Fibroblast of pulmonary artery (primary cell): ENCODE data around the gene MT1G.

Experiments used
- DNase-seq: peaks from one replicate; pipeline ENCODE4 v3.0.0-alpha.2; 2010; ENCODE audit warnings: low read depth
- H3K4me3 ChIP-seq: replicated peaks from 2 replicates; pipeline ENCODE4 v1.5.1; 2011; ENCODE audit warnings: low read depth, mild to moderate bottlenecking, control low read depth, low read length, moderate library complexity
- TF ChIP-seq, protein P1 (sequence below): IDR thresholded peaks from 2 replicates; pipeline ENCODE4 v1.5.1; 2011; ENCODE audit warnings: mild to moderate bottlenecking, control low read depth, low read length, inconsistent platforms; ENCODE audit errors: missing control alignments

Gene MT1G

DNA sequence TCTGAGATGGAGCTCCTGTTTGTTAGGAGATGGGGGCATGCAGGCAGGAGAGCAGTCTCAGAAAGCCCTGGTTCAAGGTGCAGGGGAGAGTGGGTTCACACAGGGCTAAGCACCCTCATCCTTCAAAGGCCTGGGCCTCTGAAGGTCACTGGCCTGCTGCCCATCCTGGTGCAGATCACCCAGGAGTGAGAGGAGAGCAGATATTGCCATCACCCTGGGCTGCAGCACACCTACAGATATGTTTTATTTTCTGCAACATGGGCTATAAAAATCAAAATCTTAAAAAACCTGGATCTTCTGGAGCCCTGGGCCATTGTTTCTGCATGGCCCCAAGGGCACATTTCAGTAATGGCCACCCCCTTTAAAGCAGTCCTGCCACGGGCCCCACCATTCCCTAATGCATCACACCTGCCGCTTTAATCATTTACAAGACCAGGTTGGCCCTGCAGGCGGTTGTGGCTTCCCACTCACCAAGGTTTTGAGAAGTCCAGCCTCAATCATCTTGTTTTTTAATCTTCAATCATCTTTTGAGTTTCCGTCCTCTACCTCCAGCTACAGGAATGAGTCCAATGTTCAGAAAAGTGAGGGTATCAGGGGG is 41.7 kb upstream of the MT1G start:
- no peak overlapping the region for H3K4me3 ChIP-seq
- TF ChIP-seq, protein P1, sequence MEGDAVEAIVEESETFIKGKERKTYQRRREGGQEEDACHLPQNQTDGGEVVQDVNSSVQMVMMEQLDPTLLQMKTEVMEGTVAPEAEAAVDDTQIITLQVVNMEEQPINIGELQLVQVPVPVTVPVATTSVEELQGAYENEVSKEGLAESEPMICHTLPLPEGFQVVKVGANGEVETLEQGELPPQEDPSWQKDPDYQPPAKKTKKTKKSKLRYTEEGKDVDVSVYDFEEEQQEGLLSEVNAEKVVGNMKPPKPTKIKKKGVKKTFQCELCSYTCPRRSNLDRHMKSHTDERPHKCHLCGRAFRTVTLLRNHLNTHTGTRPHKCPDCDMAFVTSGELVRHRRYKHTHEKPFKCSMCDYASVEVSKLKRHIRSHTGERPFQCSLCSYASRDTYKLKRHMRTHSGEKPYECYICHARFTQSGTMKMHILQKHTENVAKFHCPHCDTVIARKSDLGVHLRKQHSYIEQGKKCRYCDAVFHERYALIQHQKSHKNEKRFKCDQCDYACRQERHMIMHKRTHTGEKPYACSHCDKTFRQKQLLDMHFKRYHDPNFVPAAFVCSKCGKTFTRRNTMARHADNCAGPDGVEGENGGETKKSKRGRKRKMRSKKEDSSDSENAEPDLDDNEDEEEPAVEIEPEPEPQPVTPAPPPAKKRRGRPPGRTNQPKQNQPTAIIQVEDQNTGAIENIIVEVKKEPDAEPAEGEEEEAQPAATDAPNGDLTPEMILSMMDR: no peak
- DNase-seq: no peak

GRCh38 chr16:56708525-56709442 is 40.9 kb upstream of the MT1G start:
- DNase-seq: no peak
- no peak overlapping the region for H3K4me3 ChIP-seq
- TF ChIP-seq, protein P1: no peak

GRCh38 chr16:56702836-56703235 is 35.0 kb upstream of the MT1G start:
- H3K4me3 ChIP-seq: no peak overlapping the region
- TF ChIP-seq, protein P1: no peak
- DNase-seq: no peak

- H3K4me3 ChIP-seq: no peak overlapping the region
- TF ChIP-seq, protein P1: no peak
- no peak for DNase-seq
Observed at GRCh38 chr16:56701534-56701933, 33.7 kb upstream of the MT1G start.

GRCh38 chr16:56700631-56701030 is 32.8 kb upstream of the MT1G start:
- no peak overlapping the region for H3K4me3 ChIP-seq
- TF ChIP-seq, protein P1: no peak
- no peak for DNase-seq

DNA sequence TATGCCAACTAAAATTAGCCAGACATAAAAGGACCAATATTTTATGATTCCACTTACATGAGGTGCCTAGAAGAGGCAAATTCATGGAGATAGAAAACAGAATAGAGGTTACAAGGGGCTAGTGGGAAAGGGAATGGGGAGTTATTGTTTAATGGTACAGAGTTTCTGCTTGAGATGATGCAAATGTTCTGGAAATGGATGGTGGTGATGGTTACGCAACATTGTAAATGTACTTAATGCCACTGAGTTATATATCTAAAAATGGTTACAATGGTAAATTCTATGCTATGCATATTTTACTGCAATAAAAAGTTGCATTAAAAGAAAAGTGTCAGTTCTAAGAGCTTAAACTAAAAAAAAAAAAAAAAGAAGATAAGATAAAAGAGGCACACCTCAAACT is 32.3 kb upstream of the MT1G start:
- H3K4me3 ChIP-seq: no peak overlapping the region
- TF ChIP-seq, protein P1: no peak
- DNase-seq: peak; percentile 53
